ENCODE data around the gene MYCBPAP.

DNA sequence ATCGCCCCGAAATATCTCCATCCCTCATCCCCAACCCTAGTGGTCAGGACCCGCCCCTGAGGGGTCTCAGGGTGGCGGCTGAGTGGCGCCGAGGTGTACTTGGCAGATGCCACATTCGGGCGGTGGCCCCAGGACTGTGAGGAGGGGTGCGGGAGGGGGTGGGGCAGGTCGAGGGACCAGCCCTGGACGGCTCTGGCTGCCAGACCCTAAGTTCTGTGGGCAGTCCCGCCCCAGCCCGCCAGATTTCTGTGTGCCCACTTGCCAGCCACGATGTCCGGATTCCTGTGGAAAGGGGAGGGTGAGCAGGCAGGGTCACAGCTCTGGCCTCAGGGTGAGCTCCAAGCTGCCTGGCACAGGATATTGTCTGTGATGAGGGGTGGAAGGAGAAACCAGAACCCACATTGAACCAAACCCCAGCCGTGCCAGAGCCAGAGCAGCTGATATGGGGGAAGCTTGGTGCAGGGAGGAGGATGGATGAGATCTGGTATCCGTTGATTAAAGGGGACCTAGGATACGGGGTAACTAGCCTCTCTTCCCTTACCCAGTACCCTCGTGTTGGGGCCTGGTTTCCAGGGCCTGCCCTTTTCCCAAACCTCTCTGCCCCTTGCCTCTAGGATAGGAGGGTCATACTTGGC is 38.5 kb upstream of the MYCBPAP start:
- TF ChIP-seq CTCF (IDR thresholded peaks at IDR 0.05) (no peak), POLR2A (IDR thresholded peaks at IDR 0.05) (no peak)
